Stimulated activated CD4-positive, alpha-beta T cell treated with anti-CD3 and anti-CD28 coated beads, Interleukin-4, amount 100 ng/mL, for 24 hours (primary cell): ENCODE measurements around the gene RGL1.

Source experiments
- DNase-seq: peaks from one replicate; pipeline ENCODE4 v3.0.0-alpha.2; 2020

The RGL1 gene

DNA sequence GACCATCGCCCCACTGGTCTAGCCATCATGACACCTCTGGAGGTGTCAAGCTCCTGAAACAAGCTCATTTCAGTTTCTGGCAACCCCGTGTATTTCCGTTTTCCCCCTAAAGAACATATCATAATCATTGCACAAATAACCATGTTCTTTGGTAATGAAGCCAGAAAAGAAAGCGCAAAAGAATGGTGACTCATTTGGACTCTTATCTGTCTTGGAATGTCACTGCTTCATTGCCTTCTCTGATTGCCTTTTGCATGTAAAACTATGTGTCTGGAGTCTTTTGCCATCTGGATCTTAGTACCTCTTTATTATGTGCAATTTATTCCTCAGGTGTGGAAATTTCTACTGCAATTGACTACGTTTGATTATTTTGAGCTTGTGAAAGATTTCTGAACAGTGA, 122.1 kb downstream of the RGL1 start:
- no peak for DNase-seq

DNA sequence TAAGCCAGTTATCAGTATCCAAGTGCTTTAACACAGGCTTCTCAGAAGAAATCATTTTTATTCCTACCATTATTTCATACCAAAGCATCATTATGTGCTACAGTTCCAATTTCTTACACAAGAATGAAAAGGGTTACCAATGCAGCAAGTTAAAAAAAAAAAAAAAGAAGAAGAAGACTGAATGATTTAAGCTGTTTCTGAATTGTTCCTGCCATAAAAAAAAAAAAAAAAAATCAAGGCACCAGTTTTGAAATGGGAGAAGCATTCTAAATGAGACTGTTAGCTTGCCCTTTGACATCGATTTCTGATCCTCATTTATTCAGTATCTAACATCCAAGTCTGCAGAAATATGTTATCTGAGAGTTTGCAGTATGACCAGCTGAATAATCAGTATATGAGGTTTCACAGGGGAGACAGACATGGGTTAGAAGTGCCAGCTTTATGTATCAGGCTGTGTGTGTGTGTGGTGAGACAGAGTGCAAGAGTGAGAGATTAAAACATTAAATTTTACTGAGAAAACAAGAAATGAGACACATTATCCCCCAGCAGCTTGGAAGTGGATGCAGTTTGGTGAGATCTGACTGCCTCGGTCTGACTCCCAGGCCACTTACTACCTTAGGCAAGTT, 126.8 kb downstream of the RGL1 start:
- no peak for DNase-seq

DNA sequence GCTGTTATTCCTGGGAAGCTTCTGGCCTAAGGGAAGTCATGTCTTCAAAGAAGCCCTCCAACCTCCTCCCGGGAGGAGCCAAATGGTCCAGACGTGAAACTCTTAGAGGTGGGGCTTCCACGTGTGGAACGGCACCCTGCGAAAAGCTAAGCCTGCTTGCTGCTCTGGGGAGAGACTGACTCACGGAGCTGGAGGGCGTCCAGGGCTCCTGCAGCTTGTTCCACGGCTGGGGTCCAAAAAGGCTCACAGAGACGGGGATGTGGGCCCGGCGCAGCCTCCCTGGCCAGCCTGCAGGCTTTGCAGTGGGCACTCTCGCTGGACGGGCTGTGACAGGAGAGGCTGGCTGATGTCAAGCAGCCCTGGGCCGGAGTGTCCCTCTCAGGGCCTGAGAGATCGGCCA, 127.5 kb downstream of the RGL1 start:
- no peak for DNase-seq

DNA sequence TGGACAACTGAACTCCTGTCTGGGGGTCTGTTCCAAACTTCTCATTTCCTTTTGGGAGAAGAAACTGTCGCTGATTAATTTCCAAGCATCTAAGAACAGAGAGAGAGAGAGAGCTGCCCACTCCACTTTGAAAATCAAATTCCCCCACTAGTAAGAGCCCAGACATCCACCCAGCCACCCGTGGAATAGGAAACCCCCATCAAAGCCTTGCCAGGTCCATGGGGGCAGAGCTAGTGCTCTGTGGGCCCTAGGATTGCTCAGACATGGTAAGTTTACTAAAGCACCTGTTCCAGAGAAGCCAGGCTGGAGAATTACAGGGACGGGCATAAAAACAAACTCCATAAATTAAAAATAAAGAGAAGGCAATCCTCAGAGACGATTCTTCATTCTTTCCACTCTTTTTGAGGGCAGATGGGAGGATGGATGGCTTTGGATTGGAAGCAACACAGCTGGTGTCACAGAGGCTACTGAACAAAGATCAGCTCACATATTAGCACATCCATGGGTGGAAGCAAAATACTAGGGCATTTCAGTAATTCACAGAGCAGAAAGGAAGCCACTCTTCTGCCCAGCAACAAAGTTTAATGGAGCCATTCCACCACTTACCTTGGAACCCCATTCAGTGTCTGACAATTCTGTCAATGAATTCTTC, 128.7 kb downstream of the RGL1 start:
- no peak for DNase-seq

DNA sequence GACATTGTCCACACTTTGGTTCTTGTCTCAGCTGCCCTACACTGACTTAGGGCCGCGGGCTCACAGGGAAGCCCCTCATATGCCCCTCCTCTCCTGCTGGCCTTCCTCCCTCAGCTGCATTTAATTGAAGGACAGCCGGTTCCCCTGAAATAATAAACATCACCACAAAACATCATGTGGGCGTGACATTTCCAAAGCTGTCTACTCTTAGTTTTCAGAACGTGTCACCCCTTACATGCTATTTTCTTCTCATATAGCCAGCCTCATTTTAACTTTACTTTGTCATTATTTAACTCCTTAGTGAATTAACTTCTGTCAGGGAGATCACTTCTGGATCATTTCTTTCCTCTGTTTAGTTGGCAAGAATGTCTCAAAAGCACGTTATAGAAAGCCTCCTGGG, 129.4 kb downstream of the RGL1 start:
- no peak for DNase-seq

DNA sequence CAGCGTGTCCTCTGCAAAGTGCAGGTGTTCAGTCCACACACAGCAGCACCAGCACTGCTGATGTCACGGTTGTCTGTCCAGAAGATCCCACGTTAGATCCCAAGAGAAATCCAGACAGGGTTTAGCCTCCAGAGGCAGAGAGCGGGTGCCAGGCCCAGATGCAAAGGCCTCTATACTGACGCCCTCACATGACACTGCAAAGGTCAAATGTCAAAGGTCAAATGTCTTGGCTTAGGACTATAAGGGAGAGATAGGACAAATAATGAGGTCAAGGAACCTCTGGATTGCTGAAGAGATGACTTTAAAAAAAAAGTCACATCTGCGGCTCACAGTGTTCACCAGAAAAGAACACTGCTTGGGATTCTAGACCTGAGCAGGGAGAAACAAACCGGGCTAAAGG, 131.1 kb downstream of the RGL1 start:
- no peak for DNase-seq

DNA sequence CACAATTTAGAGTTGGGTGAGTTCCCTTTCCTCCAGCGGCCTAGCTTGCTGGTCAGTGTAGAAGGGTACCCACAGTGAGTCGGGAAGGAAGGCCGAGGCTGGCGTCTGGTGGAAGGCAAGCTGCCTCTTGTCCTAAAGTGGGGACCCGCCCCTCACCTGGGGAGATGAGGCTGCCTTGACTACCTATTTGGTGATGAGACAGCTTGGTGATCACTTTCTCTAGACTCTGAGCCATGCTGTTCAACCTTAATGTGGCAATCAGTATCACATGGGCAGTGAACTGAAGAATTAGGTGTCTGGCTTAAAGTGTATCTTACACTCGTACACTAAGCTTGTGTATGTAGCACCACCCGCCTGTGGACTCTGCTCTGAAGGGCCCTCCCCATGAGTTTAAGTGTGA, 131.9 kb downstream of the RGL1 start:
- no peak for DNase-seq

DNA sequence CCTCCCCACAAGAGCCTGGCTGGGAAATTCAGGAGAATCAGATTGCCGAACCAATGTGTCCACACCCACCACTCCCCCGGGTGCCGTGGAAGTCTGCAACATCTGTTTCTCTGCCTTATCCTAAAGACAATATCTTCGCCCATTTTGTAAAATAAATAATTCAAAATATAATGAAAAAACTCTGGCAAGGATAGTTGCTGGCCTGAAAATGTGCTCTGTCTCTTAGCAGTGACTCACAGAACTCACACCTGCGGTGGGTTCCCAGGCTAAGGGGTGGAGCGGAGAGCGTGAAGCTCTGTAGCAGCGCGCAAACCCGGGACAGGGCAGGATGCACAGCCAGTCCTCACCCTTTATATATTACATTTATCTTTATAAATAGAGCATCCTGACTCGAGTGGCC, 132.7 kb downstream of the RGL1 start:
- DNase-seq: no peak

DNA sequence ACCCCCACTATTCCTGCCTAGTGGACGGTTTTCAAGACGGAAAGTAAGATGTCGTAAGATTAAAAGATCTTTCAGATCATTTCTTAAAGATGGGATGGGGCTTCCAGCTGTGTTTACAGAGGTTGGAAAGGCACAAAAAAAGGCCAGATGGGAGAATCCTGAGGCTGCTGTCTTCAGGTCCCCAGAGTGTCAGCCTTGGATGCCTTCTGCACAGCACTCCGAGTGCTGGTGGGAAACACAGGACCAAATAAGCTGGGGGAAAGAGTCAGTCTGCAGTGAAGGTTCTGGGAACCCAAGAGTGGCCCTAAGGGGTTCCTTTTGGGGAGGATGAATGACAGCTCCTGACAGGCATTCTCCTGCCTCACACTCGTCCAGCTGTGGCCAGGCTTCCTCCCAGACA, 136.1 kb downstream of the RGL1 start:
- DNase-seq: no peak

DNA sequence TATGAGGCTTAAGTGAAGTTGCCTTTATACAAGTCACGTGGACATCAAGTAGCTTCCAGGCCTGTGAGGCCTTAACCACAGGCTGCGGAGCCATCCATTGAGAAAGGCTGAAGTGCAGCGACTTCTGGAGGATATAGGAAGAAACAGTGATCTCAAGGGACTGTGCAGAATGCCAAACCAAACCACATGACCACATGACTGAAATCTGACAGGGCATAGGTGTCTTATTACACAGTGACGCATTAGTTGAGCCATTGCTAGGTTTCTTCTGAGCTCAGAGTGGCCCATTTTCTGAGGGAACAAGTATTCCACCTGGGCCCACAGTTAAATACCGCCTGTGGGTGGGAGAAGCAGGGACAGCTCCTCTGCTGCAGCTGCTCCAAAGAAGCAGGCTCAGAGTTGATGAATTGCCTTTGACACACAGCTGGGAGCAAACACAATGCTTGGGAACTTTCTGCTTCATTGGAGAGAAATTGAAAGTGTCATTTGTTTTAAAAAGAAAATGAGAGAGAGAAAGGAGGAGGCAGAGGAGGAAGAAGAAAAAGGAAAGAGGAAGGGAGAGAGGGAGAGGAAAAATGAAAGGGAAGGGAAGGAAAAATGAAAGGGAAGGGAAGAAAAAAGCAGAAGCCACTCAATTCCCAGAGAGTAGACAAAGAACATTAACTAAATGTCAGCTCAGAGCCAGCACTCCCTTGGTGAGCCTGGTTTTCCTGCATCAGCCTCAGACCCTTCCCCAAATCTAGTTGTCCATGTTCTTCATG, 138.2 kb downstream of the RGL1 start:
- no peak for DNase-seq

DNA sequence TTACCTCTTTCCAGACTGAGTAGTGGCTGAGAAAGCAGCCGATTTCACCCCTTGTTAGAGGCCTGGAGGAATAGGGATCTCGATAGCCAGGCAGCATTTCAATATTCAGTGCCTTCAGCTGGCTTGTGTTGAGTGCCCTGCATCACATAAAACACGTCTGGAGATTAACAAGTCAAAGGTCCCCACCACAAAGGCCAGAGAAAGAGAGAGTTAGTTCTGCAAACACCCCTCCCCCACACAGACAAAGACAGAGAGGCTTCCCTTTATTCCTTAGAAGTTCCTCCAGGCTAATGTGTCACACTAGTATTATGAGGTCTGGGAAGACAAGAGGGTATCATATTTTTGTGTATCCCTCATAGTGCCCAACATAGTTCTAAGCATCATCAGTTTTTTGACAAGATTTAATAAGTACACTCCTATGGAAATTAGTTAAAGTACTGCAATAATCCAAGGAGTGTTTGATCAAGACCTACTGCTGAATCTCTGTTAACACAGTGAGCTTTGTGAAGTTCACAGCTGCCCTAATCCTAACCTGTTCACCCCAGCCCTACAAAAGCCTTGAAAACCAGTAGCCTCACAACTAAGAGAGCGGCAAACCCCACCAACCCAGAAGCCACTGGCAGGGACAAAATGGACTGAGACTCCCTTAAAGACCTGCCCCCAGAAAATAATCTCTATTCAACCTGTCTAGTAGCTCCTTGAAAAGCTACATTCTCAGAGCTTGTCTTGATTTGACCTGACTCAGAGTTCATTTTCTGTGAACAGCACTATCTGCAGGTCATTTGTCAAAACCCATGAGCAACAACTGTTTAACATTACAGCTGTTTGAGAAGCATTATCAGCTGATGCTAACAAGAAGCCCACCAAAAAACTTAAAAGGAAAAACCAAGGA, 140.8 kb downstream of the RGL1 start:
- DNase-seq: no peak

DNA sequence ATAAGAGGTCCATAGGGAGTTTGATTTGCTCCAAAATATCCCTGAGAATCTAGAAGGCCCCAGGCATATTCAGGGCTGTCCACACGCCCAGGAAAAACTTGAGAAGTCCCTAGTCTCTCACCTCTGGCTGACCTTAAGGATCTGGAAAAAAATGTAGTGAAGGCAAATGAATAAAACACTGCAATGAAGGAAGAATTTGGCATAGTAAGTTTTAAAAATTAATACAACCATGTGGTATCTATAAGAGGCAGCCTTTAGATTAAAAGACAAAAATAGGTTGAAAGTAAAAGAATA, 141.3 kb downstream of the RGL1 start:
- no peak for DNase-seq

DNA sequence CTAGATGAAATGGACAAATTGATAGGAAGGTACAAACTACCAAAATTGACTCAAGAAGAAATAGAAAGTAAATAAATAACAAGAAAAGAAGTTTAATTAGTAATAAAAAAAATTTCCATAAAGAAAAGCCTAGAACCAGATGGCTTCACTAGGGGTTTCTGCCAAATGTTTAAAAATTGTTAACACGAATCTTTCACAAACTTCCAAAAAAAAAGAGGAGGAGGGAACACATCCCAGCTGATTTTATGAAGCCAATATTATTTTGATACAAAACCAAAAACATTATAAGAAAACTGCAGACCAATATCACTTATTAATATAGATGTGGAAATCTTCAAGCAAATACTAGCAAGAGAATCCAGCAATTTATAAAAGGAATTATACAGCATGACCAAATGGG, 143.1 kb downstream of the RGL1 start:
- no peak for DNase-seq

DNA sequence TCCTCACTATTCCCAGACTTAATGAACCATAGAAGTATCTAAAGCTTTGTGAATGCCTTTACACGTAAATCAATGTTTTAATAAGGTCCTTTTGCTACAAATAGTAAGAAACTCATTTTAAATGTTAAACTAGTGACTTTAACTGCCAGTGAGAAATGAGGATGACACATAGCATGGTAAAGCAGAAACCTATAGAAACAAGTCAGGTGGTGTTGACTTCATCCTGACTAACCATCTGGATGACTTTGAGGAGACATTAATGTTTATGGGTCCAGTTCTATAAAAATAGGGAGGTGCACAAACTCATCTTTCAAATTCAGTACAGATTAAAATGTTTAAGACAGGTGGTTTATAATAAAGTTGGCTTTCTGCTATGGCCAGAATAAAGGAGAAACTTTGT, 147.2 kb downstream of the RGL1 start:
- no peak for DNase-seq

DNA sequence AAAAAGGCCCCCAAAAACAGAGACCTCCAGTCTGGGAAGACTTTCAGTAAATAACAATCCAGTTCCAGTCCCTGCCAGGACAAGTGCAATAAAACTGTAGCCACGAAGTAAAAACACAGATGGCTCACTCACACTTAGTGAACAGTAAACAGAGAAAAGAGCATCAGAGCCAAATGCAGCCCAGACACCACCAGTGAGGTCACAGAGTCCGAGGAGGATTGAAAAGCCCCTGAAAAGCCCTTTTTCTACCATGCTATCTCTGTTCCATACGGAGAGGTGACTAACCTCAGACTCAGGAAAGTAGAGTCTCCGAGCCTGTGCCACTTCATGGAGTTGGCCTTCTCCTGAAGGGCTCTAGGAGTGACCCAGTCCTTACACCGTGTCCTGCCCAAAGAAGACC, 148.1 kb downstream of the RGL1 start:
- no peak for DNase-seq

DNA sequence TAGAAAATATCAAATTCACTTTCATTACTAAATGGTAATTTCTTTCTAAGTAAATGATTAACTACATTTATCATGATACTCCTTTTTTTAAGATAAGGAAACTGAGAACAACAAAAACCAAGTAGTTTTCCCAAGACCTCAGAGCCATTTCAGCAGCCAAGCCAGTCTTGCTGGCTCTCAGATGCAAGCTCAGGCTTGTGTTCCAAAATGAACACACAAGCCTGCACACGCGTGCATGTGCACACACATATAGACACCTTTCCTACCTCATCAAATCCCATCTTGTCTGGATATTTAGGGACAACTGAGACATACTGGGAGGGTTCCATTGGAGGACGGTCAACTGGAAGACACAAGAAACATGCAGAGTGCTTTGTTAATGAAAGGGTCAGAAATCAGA, 149.6 kb downstream of the RGL1 start:
- no peak for DNase-seq

DNA sequence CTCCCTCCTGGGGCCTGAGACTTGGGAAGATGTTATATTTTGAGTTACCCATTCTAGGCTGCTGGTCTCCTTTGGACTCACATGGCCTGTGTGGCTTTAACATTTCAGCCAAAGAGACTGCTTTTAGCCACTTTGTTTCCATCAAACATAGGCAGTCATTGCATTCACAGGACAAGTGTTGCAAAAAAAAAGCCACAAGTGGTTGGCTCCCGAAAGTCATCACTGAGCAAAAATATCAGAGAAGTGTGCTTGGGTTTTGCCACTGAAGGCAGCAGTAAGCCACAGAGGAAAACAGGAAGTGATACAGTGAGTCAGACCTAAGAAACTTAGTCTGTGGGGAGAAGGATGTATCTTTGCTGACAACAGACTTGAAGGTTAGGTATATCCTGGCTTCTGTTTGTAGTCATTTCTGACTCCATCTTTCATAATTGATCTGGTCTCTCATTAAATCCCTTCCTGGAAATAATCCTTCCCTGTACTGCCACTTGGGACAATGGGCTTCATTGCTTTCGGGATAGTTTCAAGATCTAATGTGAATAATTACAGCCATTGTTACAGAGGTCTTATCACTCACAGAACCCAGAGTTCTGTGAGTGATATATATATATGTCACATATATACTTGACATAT, 151.8 kb downstream of the RGL1 start:
- DNase-seq: peak; percentile 63

DNA sequence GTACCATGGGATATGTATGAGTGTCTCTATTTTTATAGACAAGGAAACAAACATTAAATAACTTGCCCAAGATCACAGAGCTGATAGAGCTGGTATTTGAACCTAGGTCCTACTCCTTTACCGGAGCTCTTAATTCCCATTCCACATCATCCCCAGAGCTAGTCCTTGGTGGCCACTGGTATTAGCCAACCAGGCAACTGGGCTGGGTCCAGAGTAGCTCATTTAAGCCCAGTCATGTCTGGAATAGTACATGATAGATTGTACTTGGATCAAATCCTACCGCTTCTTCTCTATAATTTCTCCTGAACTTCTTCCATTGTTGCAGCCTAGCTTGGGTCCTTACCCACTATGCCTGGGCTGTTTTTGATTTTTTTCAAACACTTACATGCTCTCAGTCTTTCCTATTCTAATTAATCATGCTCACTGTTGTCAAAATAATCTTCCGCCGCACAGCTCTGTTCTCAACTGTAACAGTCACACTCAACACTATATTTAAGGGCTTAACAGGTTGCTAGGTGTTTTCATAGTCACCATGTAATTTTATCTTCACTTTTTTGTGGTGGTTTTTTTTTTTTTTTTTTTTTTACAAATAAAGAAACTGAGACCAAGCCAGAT, 152.4 kb downstream of the RGL1 start:
- DNase-seq: no peak

DNA sequence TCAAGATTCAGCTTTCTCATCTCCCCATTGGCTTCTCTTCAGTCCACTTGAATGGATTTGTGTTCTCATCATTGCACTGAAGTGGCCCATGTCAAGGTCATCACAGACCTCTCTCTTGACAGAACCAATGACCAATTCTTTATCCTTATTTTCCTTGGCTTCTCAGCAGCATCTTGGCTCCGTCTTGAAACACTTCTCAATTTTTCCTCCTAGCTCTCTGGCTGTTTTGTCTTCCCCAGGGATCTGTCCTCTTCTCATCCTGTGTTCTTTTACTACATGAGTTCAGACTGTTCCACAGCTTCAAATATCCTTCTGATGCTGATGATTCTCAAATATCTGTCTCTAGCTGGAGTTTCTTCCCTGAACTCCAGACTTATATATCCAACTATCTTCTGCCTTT, 154.0 kb downstream of the RGL1 start:
- DNase-seq: no peak

DNA sequence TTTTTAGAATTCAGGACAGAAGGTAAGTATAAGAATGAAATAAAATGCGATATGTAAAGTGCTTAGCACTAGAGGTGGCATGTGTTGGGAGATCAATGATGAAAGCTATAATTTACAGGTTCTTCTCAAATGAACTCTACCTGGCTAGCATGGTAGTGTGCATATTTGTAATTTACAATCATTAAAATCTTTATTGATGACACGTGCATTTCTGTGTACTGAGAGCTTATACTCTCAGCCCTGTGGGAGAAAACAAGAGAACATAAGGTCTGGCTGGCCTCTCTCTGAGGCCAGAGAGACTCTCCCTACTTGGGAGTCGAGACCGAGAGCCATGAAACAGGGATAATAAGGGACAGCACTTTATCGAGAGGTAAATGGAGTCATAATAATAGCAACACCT, 156.2 kb downstream of the RGL1 start:
- DNase-seq: no peak

DNA sequence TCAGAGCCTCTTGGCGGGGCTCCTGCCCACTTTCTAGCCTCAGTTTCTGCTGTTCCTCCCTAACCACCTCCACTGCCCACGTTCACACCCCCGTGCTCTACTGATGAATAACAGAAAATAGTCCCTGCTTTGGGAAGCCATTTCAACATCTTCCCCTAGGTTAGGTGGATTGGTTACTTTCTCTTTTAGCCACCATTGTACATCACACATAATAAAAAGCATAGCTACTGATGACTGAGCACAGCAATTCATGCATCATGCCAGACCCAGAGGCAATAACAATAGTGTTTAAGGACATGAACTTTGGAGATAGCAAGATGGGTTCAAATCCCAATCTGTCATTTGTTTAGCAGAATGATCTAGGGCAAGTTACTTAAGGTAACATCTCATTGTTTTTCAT, 158.0 kb downstream of the RGL1 start:
- no peak for DNase-seq

DNA sequence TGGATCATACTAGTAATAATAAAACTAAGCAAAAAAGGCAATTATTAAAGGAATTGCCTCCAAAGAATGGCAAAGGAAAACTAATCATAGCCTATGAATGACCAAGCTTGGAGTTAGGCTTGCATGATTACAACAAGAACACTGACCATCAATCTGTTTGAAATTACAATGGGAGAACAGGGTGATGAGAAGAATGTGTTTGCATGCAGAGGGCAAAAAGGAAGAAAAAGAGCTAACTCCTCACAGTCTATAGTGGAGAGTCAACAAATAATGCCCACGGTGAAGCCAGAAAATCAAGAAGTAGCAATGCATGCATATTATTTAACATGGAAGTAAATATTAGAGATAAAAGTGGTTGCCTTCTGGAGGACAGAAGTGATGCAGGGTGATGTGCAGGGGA, 160.8 kb downstream of the RGL1 start:
- DNase-seq: no peak

DNA sequence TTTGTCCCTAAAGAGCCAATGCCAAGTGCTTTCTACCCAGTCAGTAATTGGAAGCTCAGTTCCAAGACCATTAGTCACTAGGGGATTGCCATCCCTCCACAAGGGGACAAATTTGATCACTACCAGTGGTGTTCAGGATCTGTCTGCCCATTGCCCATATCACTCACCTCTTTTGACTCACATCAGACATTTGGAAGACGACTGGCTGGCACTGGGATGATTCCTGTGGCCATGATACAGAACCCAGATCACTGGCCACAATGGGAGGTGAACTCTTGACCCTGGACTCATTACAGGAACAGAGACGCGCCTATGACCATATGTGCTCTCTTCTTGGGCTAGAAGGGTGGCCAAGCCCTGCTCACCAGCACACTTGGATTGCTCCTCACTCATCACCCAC, 161.6 kb downstream of the RGL1 start:
- no peak for DNase-seq
